ENCODE data around the gene CTU2. TPM values are rescaled to one million over a fixed set of nuclear protein-coding genes. Genes with fewer than 3 reads are reported as not detected.
A peak's percentile ranks its signal among the peaks of the same experiment; 100 is the strongest.

Gene CTU2
- total and polyA plus RNA-seq, 2 of the 4 experiments (the other 2 are of a cell fraction): 12.9 to 18.4 TPM

GRCh38 chr16:88700636-88701482 lies 5.4 kb upstream of the CTU2 start:
- Histone ChIP-seq H2AK9ac (replicated peaks; ENCODE audit: low read depth, low read length, poor library complexity) (peak overlapping the region; percentile 98), H3K27me3 (ENCODE audit: control insufficient read depth, insufficient read depth, low read length) (no peaks in the 10 kb centered on the region), H3K56ac (ENCODE audit: extremely low read depth, insufficient read depth, low read length) (0 out of 2 replicates have a peak overlapping the region, but pooled peaks have one; percentile 28), H2AFZ (replicated peaks; ENCODE audit: low read length, poor library complexity) (peak overlapping the region; percentile 90), H2BK120ac (ENCODE audit: low read depth, low read length) (peak overlapping the region; percentile 85), H4K5ac (ENCODE audit: low read depth, low read length) (peak overlapping the region; percentile 37), H3K4me1 (ENCODE audit: control insufficient read depth, insufficient read depth, low read length) (peaks cover 14% of the 10 kb centered on the region), H3K4me3 (ENCODE audit: insufficient read depth, low read depth, low read length) (no peak overlapping the region), H3K14ac (replicated peaks; ENCODE audit: low read depth, low read length) (peak overlapping the region; percentile 13; the same call in 1 of the 2 replicates), H2BK5ac (ENCODE audit: low read depth, low read length, poor library complexity, severe bottlenecking) (peak overlapping the region; percentile 79), H4K8ac (ENCODE audit: low read depth in 2 of 2, low read length in 2 of 2) (peak overlapping the region; percentile 76 to 94), H3K9me3 (ENCODE audit: control insufficient read depth, insufficient read depth, low read length) (no peaks in the 10 kb centered on the region), H3K4me2 (ENCODE audit: low read depth, low read length) (peak overlapping the region; percentile 51), H3K23ac (ENCODE audit: low read depth, low read length) (peak overlapping the region; percentile 43; the same call in 1 of the 2 replicates), H3K18ac (ENCODE audit: low read depth, low read length) (no peak overlapping the region), H3K79me1 (ENCODE audit: low read depth in 1 of 2, low read length in 2 of 2) (peaks cover 15 to 51% of the 10 kb centered on the region in 2 experiments), H3K9me1 (ENCODE audit: insufficient read depth, low read length) (no peaks in the 10 kb centered on the region; the same call in none of the 2 replicates), H2AK5ac (ENCODE audit: low read depth, low read length) (peak overlapping the region; percentile 98), H4K91ac (ENCODE audit: insufficient read depth, low read depth, low read length) (peak overlapping the region; percentile 59), H3K27ac (ENCODE audit: insufficient read depth, low read length) (peak overlapping the region; percentile 74), H2BK20ac (ENCODE audit: low read depth, low read length) (peak overlapping the region; percentile 21), H3K9ac (ENCODE audit: low read depth, low read length) (peak overlapping the region; percentile 21; the same call in 1 of the 2 replicates), H4K20me1 (ENCODE audit: insufficient read depth, low read length) (no peaks in the 10 kb centered on the region; the same call in 1 of the 2 replicates), H3K36me3 (ENCODE audit: control insufficient read depth, insufficient read depth, low read length) (peaks cover 33% of the 10 kb centered on the region), H3K4ac (ENCODE audit: low read depth, low read length) (peak overlapping the region; percentile 96), H2BK15ac (ENCODE audit: low read depth, low read length) (peak overlapping the region; percentile 27; the same call in 1 of the 3 replicates)
- POLR2A ChIA-PET (ENCODE audit: unreplicated experiment): no interaction called here
- intact Hi-C loops (cut with micrococcal nuclease) (loop anchor here (1.0 kb wide), 1 partner anchor 15 kb away; the partner anchor contains the start of gene SNAI3), in situ Hi-C loops (cut with MboI; ENCODE audit: low sequenced_read_pairs) (no loop called here), dilution Hi-C loops (cut with HindIII; ENCODE audit: low sequenced_read_pairs, unreplicated experiment) (no loop called here)
- BruUV-seq (replicated peaks): no TSS peak
- DNase-seq (peak; percentile 90), ATAC-seq (ENCODE audit: low read depth) (peak; percentile 90)
- WGBS, 2 experiments (ENCODE audit: extremely low coverage in 2 of 2, insufficient read length in 1 of 2): 72% methylated on average over 18 of the region's 42 CpGs; no CpG with 5 or more reads in 1 of the 2 experiments
- CTCF ChIA-PET: interaction anchor here (0.6 kb wide), 1 partner anchor 428 kb away, joined by 5 read pairs; no protein-coding TSS in a partner anchor
- TF ChIP-seq RAD21 (IDR thresholded peaks at IDR 0.05; ENCODE audit: low read length): no peak
- TF ChIP-seq MAFK (IDR thresholded peaks at IDR 0.05; ENCODE audit: low read depth, low read length): no peak
- peak; percentile 100 for TF ChIP-seq MAZ (IDR thresholded peaks at IDR 0.05; ENCODE audit: borderline replicate concordance, low read depth, low read length)
- no peak for TF ChIP-seq POLR2A (IDR thresholded peaks at IDR 0.05; ENCODE audit: low read depth, low read length)
- no peak for TF ChIP-seq RFX5 (IDR thresholded peaks at IDR 0.05; ENCODE audit: low read depth, low read length)
- TF ChIP-seq ELK1 (IDR thresholded peaks at IDR 0.05; ENCODE audit: borderline replicate concordance, low read depth, low read length): no peak
- TF ChIP-seq FOS (IDR thresholded peaks at IDR 0.05; ENCODE audit: low read depth, low read length): 0 out of 2 replicates have a peak, but pooled peaks have one; percentile 3
- no peak for TF ChIP-seq RCOR1 (IDR thresholded peaks at IDR 0.05; ENCODE audit: insufficient replicate concordance, low read length)
- 0 out of 2 replicates have a peak, but pooled peaks have one; percentile 14 for TF ChIP-seq BHLHE40 (IDR thresholded peaks at IDR 0.05; ENCODE audit: low read depth, low read length)
- TF ChIP-seq CTCF (conservative IDR thresholded peaks at IDR 0.05; ENCODE audit: low read depth, low read length): no peak
- peak; percentile 90; the same call in 1 of the 2 replicates for TF ChIP-seq MXI1 (IDR thresholded peaks at IDR 0.05; ENCODE audit: borderline replicate concordance, low read depth, low read length)
- TF ChIP-seq CEBPB (IDR thresholded peaks at IDR 0.05; ENCODE audit: low read depth, low read length): peak; percentile 85
- TF ChIP-seq CHD1 (IDR thresholded peaks at IDR 0.05; ENCODE audit: low read depth, low read length): no peak

All from IMR-90 (cell line).